ENCODE measurements around the gene CD74.

DNA sequence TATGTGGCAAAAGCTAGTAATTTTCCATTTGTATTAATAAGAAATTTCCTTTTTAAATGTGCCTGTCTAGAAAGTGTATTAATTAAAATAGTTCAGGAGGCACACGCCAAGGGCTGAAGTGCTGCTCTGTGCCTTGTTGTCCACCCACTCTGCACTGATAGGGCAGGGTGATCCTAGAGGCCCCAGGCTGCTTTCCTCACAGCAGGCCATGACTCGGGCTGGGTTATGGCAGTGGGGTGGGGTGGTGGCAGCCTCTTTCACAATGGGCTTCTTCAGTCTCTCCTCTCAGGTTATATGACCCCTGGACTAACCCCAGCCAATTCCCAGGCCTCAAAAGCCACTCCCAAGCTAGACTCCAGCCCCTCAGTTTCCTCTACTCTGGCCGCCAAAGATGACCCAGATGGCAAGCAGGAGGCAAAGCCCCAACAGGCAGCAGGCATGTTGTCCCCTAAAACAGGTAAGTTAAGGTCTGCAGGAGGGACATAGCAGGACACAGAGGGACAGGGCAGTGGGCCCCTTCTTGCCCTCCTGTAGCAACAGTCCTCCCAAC is 19.5 kb downstream of the CD74 start:
- TF ChIP-seq, protein P1, sequence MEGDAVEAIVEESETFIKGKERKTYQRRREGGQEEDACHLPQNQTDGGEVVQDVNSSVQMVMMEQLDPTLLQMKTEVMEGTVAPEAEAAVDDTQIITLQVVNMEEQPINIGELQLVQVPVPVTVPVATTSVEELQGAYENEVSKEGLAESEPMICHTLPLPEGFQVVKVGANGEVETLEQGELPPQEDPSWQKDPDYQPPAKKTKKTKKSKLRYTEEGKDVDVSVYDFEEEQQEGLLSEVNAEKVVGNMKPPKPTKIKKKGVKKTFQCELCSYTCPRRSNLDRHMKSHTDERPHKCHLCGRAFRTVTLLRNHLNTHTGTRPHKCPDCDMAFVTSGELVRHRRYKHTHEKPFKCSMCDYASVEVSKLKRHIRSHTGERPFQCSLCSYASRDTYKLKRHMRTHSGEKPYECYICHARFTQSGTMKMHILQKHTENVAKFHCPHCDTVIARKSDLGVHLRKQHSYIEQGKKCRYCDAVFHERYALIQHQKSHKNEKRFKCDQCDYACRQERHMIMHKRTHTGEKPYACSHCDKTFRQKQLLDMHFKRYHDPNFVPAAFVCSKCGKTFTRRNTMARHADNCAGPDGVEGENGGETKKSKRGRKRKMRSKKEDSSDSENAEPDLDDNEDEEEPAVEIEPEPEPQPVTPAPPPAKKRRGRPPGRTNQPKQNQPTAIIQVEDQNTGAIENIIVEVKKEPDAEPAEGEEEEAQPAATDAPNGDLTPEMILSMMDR (IDR thresholded peaks at IDR 0.05; ENCODE audit: insufficient read depth, low read depth, low read length), result no peak
- TF ChIP-seq EZH2 (IDR thresholded peaks at IDR 0.05; ENCODE audit: insufficient read depth, low read length), result no peak

Data from astrocyte (in vitro differentiated cells and primary cell).